ENCODE measurements around the gene CEP68. TPM values are rescaled to one million over a fixed set of nuclear protein-coding genes. Genes with fewer than 3 reads are reported as not detected.
"Not testable (repeated sequence)": the region's sequence is repeated elsewhere in the genome, so short reads cannot be mapped to it uniquely, and the experiment has no call there.

CEP68 gene
- total and polyA plus RNA-seq, 5 experiments from 2014 or later = 26.6 to 61.7 (median 39.1) TPM

DNA sequence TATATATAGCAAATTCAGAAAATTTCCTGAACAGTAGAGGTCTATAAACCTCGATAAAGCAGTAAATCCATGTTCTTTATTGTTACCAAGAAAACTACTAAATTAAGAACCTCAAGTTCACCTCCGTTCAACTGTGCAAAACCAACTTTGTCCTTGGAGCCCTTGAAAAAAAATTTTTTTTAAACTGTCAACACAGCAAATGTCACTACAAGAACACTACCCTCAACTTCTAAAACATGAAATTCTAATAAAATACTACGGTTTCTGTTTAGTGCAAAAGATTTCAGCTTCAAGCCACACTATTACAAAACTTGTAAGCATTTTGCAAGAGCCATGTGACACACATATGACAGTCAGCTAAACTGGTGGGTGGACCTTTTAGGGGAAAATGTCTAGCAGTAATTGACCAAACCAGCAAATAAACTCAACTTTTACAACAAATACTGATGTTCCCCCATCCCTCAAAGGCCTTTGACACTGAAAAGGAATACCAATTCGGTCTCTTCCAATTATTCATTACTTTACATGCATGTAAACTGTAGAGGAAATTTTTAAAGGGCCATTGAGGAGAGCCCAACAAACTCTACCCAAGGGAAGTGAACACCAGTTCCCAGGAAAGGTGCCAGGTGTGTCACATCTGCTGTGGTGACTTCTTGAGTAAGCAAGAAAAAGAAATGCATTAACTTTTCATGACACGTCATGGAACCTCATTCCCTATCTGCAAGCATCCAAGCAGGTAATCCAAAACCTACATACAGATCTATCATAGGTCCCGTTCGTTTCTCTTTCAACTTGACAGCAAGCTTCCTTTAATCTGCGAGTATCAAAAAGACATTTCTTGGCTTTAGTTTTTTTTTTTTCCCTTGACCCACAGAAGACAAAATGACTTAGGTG is 72.3 kb downstream of the CEP68 start:
- Mint-ChIP-seq H3K4me1 (peaks cover 18 to 58% (median 44%) of the 10 kb centered on the region in 4 donors), H3K27me3 (no peaks in the 10 kb centered on the region), H3K9me3 (no peaks in the 10 kb centered on the region), H3K27ac (peak overlapping the region; percentile 95 to 100 (median 99)), H3K4me3 (peak overlapping the region; percentile 97 to 100 (median 99)), H3K36me3 (no peaks in the 10 kb centered on the region)
- ATAC-seq (no peak), DNase-seq (no peak)
- POLR2A ChIA-PET = interaction anchor here (0.6 to 2.8 kb wide), 9 partner anchors 9 to 1287 kb away, joined by 3 to 64 read pairs (median 4); partner anchors contain the start of genes ACTR2 and CEP68

GRCh38 chr2:65129286-65129825 is 73.1 kb downstream of the CEP68 start:
- peaks cover 18 to 51% (median 40%) of the 10 kb centered on the region in 4 donors for H3K4me1 Mint-ChIP-seq
- no peaks in the 10 kb centered on the region for H3K9me3 Mint-ChIP-seq
- DNase-seq (peak in 5 of 10 donors; percentile 9 to 37 (median 34)), ATAC-seq (peak in 1 of 2 donors; percentile 2)
- H3K27ac Mint-ChIP-seq = peak overlapping the region; percentile 95 to 100 (median 99)
- POLR2A ChIA-PET = interaction anchor here (0.5 to 2.8 kb wide), 24 partner anchors 9 to 1541 kb away, joined by 3 to 64 read pairs (median 4); partner anchors contain the start of genes ACTR2, CEP68, MDH1 and SPRED2
- no peaks in the 10 kb centered on the region for H3K36me3 Mint-ChIP-seq
- no peaks in the 10 kb centered on the region for H3K27me3 Mint-ChIP-seq
- peak overlapping the region; percentile 97 to 100 (median 99) for H3K4me3 Mint-ChIP-seq

DNA sequence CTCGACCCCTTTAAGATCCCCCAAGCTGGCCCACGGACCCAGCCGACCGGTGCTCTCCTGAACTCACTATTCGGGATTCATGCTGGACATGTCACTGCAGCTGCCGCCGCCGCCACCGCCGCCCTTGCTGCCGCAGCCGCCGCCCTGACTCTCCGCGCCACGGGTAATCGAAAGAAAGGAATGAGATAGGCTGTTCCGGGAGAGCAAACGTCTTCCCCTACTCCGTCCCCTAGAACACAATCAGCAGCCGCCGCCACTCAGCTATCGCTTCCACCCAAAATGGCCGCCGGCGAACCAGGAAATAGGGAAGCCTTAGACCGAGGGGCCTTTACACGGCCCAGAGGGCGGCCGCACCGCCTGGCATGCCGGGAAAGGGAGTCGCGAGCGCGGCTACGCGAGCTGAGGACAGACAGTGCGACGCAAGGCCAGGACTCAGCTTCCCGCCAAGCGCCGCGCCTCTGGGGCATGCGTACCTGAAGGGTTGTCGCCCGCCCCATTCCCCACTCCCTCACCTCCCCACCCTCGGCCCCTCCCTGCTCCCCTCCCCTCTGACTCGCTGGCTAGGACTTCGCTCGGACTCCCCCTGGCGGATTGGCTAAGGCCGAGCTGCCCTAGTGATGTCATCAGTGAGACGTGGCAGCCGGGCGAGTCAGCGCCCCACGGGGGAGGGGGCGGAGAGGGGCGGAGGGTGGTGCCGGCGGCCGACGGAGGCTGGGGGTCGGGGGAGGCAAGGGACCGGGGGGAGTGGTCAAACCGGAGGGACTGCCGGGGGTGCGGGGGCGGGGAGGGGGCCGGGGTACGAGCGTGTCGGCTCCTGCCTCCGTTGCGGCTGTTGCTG is 73.8 kb downstream of the CEP68 start, which contains the start of gene RAB1A:
TSS of gene RAB1A (minus strand) at position 281 of the 838 bp plus-strand sequence. CDS start at position 90, 191 bp downstream.
- ATAC-seq (peak; percentile 94), DNase-seq (peak; percentile 90 to 100 (median 98))
- Mint-ChIP-seq H3K4me1 (peaks cover 16 to 44% (median 34%) of the 10 kb centered on the region in 4 donors), H3K36me3 (no peaks in the 10 kb centered on the region), H3K27ac (peak within 1 kb of the TSS; percentile 95 to 100 (median 99)), H3K4me3 (peak within 1 kb of the TSS; percentile 97 to 100 (median 99)), H3K9me3 (no peaks in the 10 kb centered on the region), H3K27me3 (no peaks in the 10 kb centered on the region)
- POLR2A ChIA-PET = interaction anchor here (0.5 to 2.8 kb wide), 23 partner anchors 10 to 1541 kb away, joined by 3 to 64 read pairs (median 4); partner anchors contain the start of genes ACTR2, AFTPH, CEP68 and MDH1

DNA sequence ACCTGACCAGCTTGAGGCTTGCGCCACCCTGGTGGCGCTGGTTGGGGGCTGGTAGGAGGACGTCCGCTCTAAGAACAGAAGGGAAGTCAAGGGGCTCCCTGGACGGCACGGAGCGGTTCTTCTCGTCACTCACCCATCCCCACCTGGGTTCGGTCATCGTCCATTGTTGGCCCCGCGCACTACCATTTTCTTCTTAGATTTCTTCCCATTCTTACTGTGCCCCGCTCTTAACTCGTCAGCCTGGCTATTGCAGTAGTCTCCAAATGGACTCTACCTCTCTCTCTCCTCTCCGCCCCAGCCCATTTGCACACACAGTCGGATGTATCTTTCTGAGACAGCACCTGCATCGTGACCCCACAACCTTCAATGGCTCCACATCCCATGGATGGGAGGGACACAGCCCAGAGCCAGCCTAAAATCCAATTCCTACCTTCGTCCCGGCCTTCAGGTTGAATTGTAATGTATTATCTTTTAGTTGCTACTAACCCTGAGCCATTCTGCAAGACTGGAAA is 74.5 kb downstream of the CEP68 start:
- peak overlapping the region; percentile 90 to 100 (median 98) for H3K4me3 Mint-ChIP-seq
- peak in 1 of 10 donors; percentile 7 for DNase-seq
- peak in 1 of 2 donors; percentile 5 for ATAC-seq
- POLR2A ChIA-PET = interaction anchor here (1.0 to 2.8 kb wide), 10 partner anchors 18 to 1542 kb away, joined by 3 to 64 read pairs (median 4); partner anchors contain the start of genes ACTR2, AFTPH, CEP68 and MDH1
- no peaks in the 10 kb centered on the region for H3K27me3 Mint-ChIP-seq
- H3K27ac Mint-ChIP-seq = peak overlapping the region; percentile 80 to 100 (median 98)
- H3K9me3 Mint-ChIP-seq = no peaks in the 10 kb centered on the region
- peaks cover 16 to 38% (median 30%) of the 10 kb centered on the region in 4 donors for H3K4me1 Mint-ChIP-seq
- H3K36me3 Mint-ChIP-seq = no peaks in the 10 kb centered on the region

DNA sequence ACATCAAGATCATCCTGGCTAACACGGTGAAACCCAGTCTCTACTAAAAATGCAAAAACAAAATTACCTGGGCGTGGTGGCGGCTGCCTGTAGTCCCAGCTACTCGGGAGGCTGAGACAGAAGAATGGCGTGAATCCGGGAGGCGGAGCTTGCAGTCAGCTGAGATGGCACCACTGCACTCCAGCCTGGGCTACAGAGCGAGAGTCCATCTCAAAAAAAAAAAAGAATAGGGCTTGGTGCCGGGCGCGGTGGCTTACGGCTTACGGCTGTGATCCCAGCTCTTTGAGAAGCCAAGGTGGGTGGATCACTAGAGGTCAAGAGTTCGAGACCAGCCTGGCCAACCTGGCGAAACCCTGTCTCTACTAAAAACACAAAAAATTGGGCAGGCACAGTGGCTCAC is 76.7 kb downstream of the CEP68 start:
- not testable (repeated sequence) for H3K27me3 Mint-ChIP-seq
- POLR2A ChIA-PET = interaction anchor here (0.5 to 0.8 kb wide), 2 partner anchors 32 to 70 kb away, joined by 3 to 7 read pairs; no protein-coding TSS in a partner anchor

GRCh38 chr2:65133626-65134025 is 77.4 kb downstream of the CEP68 start:
- Mint-ChIP-seq H3K27me3 (peaks cover 0 to 2% (median 0%) of the 10 kb centered on the region in 5 donors), H3K4me1 (peaks cover 7 to 12% (median 9%) of the 10 kb centered on the region in 4 donors)

More for the DNA sequence above, 76.7 kb downstream of the CEP68 start:
- not testable (repeated sequence) for H3K4me3 Mint-ChIP-seq, DNase-seq, H3K9me3 Mint-ChIP-seq, H3K36me3 Mint-ChIP-seq, ATAC-seq
- H3K4me1 Mint-ChIP-seq = peaks cover 8 to 18% (median 13%) of the 10 kb centered on the region in 4 donors
- peak overlapping the region in 1 of 10 donors; percentile 79 for H3K27ac Mint-ChIP-seq

DNA sequence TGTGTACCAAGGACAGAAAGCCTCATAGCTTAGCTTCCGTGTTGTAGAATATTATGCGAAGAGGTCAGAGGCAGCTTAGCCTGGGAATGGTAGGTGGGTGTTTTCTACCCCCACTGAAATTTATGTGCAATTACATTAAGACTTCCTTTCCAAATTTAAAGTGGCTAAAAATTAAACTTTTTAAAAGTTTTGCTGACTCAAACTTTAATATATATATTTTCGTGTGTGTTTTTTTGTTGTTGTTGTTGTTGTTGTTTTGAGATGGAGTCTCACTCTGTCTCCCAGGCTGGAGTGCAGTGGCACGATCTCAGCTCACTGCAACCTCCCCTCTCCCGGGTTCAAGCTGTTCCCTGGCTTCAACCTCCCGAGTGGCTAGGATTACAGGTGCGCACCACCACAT is 77.9 kb downstream of the CEP68 start:
- Mint-ChIP-seq H3K4me1 (peaks cover 6 to 8% (median 7%) of the 10 kb centered on the region in 4 donors), H3K4me3 (no peak overlapping the region), H3K9me3 (no peaks in the 10 kb centered on the region), H3K27ac (no peak overlapping the region), H3K27me3 (peaks cover 0 to 2% (median 0%) of the 10 kb centered on the region in 5 donors), H3K36me3 (no peaks in the 10 kb centered on the region)
- DNase-seq (no peak), ATAC-seq (no peak)
- POLR2A ChIA-PET = no interaction called here

More at GRCh38 chr2:65133626-65134025, 77.4 kb downstream of the CEP68 start:
- ATAC-seq (no peak), DNase-seq (no peak)
- H3K4me3 Mint-ChIP-seq = no peak overlapping the region
- no peaks in the 10 kb centered on the region for H3K36me3 Mint-ChIP-seq
- no peak overlapping the region for H3K27ac Mint-ChIP-seq
- POLR2A ChIA-PET = interaction anchor here (0.5 to 0.8 kb wide), 2 partner anchors 71 to 1166 kb away, joined by 3 to 4 read pairs; no protein-coding TSS in a partner anchor
- H3K9me3 Mint-ChIP-seq = no peaks in the 10 kb centered on the region

DNA sequence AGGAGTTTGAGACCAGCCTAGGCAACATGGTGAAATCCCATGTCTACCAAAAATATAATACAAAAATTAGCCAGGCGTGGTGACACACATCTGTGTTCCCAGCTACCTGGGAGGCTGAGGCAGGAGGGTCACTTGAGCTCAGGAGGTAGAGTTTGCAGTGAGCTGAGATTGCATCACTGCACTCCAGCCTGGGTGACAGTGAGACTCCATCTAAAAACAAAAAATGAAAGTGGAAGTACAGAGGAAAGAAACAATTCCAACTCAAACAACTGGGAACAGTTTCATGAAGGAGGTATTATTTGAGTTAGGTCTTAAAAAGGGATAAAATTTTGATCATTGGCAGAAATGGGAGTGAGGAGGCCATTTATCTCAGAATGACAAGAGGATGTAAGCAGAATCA is 80.0 kb downstream of the CEP68 start:
- no peak overlapping the region for H3K4me3 Mint-ChIP-seq
- no peaks in the 10 kb centered on the region for H3K9me3 Mint-ChIP-seq
- POLR2A ChIA-PET = no interaction called here
- peaks cover 0 to under 1% (median under 1%) of the 10 kb centered on the region in 4 donors for H3K4me1 Mint-ChIP-seq
- H3K27me3 Mint-ChIP-seq = peaks cover 0 to 3% (median 2%) of the 10 kb centered on the region in 5 donors
- H3K27ac Mint-ChIP-seq = no peak overlapping the region
- ATAC-seq (no peak), DNase-seq (no peak)
- no peaks in the 10 kb centered on the region for H3K36me3 Mint-ChIP-seq

Other genes with a start within 250 kb of the CEP68 start
- 1 to 10 TPM; 1.6 to 1.9 TPM for gene SLC1A4, start 67.0 kb upstream of the CEP68 start, total RNA-seq
- gene SLC1A4, start 67.0 kb upstream of the CEP68 start, polyA plus RNA-seq = 1 to 10 TPM in 1 of 3 donors, under 1 TPM in 2; 0.09 to 1.2 (median 0.18) TPM
- 10 to 100 TPM; 51.4 to 51.8 TPM for gene RAB1A, start 73.7 kb downstream of the CEP68 start, total RNA-seq
- 10 to 100 TPM; 38.8 to 45.4 (median 41.7) TPM for gene RAB1A, start 73.7 kb downstream of the CEP68 start, polyA plus RNA-seq
- 100 to 1,000 TPM; 258 to 283 TPM for gene ACTR2, start 171.4 kb downstream of the CEP68 start, total RNA-seq
- 100 to 1,000 TPM; 238 to 280 (median 242) TPM for gene ACTR2, start 171.4 kb downstream of the CEP68 start, polyA plus RNA-seq

All from naive thymus-derived CD8-positive, alpha-beta T cell (primary cell).